HG02970 (cell line): ENCODE data around the gene DEFB112.

Experiments
- ATAC-seq: cut with Tn5 transposase; IDR thresholded peaks from one replicate; pipeline ENCODE4 v1.9.1; 2021; ENCODE audit warnings: mild to moderate bottlenecking, moderate library complexity, moderate number of reproducible peaks; ENCODE audit not compliant: unreplicated experiment, low FRiP score

The DEFB112 gene

GRCh38 chr6:50003139-50003538 lies 46.6 kb downstream of the DEFB112 start:
- no peak for ATAC-seq

- ATAC-seq, result no peak
Measured at GRCh38 chr6:49995278-49995677, 54.5 kb downstream of the DEFB112 start.
